HG03175 (cell line): Measurements from ENCODE around the gene DAZAP1.
"Not testable (repeated sequence)": the region's sequence is repeated elsewhere in the genome, so short reads cannot be mapped to it uniquely, and the experiment has no call there.

Experiments used
- ATAC-seq: cut with Tn5 transposase; IDR thresholded peaks from one replicate; pipeline ENCODE4 v1.9.1; 2021; ENCODE audit warnings: mild to moderate bottlenecking, moderate library complexity; ENCODE audit not compliant: unreplicated experiment

DAZAP1 gene

DNA sequence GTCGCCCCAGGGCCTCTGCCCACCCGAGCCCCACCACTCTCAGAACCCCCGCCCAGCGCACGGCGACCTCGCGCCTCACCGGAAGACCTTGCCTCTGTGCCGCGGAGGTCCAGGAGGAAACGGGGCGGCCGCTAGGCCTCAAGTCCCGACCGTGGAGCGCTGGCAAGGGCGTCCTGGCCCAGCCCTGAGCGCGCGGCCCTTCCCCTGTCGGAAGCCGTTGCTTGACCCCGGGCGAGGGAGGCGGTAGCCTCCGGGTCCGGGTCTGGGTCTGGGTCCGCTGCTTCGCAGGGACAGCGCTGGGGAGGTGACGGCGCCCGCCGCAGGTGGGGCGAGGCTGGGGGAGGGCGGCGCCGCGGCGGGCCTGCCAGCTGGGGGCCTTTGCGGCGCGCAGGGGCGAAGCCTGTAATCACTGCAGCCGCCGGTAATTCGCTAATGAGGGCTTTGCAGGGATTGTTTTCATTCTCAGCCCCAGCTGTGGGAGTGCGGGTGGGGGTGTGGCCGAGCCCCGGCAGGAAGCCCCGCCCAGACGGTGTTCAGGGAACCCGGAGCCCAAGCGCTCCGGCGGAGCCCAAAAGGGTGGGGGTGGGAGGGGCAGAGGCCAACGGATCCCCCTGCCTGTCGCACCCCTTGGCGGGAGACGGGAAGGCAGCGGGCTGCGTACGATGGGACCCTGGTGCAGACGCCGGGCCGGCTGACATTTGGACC lies 63.1 kb downstream of the DAZAP1 start:
- no peak for ATAC-seq

- no peak for ATAC-seq
These were observed 63.7 kb downstream of the DAZAP1 start for GRCh38 chr19:1471010-1471514.

- ATAC-seq, result no peak
These were observed 64.3 kb downstream of the DAZAP1 start for GRCh38 chr19:1471515-1472160.

GRCh38 chr19:1472231-1473084 lies 65.1 kb downstream of the DAZAP1 start:
- no peak for ATAC-seq

DNA sequence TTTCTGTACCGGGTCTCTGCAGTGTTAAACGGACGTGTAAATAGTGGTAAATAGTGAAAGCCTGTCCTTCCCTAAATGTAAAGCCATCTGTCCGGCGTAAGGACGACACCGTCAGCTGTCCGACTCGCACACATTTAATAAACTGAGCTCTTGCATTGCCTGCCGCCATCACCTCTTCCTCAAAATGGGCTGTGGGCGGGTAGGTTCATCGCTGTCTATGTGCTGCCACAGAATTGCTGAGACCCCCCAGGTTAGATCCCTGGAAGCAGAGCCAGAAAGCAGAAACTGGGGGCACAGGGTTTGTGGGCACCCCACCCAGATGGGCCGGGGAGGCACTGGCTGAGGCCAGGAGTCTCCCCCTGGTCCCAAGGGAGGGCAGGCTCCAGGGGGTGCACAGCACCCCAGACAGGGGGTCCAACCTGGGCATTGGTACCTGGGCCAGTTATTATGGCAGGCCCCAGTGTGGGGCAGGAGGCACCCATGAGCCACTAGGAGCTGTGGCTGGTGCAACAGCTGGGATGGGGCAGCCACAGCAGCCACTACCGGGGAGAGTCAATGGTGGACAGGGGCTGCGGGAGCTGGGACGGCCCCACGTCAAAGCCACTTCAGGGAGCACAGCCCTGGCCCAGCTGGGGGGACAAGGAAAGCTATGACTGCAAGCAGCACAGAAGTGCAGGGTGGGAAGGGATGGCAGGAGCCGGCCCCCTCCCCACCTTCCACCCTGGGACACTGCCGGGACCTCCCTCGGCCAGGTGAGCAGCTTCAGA lies 65.9 kb downstream of the DAZAP1 start:
- no peak for ATAC-seq

DNA sequence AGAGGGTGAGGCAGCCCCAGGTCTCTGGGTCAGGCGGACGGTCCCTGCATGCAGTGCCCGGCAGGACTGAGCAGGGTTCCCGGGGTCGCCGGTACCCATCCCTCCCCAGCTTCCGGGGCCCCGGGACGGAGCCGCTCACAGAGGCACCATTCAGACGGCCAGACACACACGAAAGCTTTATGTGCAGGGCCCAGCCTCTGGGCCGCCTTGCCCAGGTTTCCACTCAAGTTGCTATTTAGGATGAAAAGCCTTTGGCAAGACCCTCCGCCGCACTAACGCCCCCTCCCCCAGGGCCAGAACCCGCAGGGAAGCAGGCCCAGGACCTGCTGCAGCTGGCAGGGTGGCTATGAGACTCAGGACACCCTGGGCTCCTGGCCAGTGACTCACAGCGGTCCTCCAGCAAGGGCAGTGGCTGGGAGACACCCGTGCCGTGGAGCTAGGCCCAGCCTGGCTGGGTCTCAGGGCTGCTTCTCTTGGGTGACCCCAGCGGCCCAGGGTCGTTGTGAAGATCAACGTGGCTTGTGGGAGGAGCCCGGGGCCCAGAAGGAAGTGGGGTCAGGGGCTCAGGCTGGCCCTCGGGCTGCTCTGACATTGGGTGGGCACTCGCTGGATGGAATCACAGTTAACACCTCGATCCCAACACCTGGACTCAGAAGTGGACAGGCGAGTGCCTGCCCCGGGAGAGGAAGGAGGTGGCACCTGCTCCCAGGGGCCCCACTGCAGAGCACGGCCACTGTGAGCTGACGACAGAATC lies 66.8 kb downstream of the DAZAP1 start:
- ATAC-seq, result no peak

DNA sequence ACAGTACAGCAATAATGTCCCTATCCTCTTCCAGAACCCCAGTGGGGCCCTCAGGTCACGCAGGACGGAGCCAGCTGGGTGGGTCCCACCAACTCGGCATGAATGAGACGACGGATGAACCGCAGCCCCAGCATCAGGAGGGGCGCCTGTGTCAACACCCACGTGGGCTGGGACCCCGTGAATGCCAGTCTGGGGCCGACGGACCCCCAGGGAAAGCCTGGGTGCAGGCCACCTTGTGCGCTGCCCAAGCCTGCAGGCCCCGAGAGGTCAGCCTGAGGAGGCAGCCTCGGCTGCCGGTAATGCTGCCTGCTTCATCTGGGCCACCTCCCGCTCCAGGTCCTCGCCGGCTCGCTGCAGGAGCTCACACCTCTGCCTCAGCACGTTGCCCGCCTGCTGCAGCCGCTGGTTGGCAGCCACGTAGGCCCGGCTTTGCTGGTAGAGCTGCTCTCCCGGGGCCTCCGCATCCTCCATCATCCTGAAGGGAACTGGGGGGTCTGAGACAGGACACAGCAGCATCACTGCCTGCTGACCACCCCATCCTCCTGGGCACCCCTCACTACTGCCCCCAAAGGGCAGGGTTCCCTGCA lies 67.5 kb downstream of the DAZAP1 start:
- ATAC-seq, result no peak

GRCh38 chr19:1475751-1476437 lies 68.5 kb downstream of the DAZAP1 start:
- ATAC-seq, result no peak

GRCh38 chr19:1477056-1477455 lies 69.7 kb downstream of the DAZAP1 start:
- ATAC-seq, result not testable (repeated sequence)

GRCh38 chr19:1478934-1479707 lies 71.7 kb downstream of the DAZAP1 start, which contains the start of gene C19orf25:
TSS of gene C19orf25 (minus strand) at chr19:1479215. CDS start at chr19:1478903, 312 bp downstream.
- peak; percentile 82 for ATAC-seq

DNA sequence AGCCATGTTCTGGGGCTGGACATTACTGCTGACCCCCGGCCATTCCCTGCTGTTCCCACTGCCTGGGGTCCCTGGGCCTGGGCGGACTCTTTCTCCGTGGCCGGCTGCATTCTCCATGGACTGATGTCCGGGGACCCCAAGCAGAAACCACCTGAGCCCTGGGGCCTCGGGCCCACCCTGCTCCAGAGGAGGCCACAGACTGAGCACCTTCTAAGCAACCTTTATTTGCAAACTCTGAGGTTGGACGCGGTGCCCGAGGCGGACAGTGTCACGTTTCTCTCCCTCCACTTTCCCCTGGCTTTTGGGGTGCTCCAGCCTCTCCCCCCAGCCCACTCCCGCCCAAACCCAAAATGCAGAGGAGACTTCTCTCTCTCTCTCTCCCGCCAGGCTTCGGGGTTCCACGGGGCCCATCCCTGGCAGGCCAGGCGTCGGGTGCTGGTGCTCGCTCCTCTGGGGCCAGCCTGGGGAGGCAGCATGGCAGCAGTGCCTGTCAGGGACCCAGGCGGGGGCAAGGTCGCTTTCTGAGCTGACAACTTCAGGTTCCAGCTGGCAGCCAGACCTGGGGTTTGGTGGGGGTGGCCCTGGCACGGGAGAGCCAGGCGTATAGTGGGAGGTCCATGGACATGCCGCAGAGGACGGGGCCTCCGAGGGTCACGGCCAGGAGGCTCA lies 74.0 kb downstream of the DAZAP1 start:
- no peak for ATAC-seq

DNA sequence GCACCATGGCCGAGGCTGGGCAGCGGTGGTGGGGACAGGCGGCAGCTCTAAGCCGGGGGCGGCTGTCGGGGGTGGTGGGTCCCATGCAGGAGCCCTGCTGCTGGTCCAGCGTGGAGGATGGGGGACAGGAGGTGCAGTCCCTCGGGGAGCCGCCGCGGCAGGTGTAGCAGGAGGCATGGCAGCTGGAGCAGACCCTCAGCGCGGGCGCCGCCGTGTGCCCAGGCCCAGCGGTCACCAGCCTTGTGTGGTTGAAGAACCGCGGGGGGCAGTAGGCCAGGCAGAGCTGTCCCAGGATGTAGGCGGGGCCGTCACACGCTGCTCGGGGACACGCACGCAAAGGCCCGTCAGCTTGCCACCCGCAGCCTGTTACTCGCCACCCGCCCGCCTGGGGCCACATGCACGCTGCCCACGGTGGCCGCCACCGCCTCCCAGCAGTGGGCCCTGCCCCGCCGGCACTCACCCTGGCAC lies 74.5 kb downstream of the DAZAP1 start:
- ATAC-seq, result no peak

GRCh38 chr19:1482361-1483130 lies 75.2 kb downstream of the DAZAP1 start:
- no peak for ATAC-seq

DNA sequence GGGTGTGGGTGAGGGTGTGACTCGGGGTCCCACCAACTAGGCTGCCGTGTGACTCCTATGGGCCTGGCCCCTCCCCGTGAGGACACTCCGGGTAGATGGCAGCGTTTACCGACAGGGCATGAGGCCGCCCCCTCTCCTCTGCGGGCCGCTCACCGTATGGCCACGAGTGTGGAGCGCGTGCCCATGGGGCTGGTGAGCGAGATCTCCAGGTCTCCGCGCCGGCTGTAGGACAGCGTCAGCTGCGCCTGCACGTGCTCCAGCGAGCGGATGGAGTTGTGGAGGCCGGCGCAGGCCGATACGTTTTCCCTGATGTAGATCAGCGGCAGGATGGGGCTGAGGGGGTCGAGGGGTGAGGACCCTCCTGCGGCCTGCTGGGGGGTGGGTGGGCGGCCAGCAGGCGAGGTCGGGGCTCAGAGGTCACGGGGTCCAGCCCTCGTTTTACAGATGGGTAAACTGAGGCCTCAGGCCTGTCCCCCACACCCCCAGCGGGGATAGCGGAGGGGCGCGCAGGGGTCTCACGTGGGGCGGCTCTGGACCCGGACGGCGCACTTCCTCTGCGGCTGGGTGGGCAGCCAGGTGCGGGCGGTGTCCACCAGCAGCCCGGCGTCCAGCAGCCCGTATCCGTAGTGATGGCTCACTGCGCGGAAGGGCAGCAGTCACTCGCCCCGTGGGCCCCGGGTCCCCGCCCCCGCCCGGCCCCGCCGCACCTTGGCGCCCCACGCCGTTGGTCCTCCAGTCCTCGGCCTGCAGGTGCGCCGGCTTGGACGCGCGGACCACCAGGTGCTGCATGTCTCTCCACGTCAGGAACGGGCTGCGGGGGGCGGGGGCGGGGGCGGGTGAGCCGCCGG lies 76.0 kb downstream of the DAZAP1 start:
- no peak for ATAC-seq

- no peak for ATAC-seq
These were observed 76.6 kb downstream of the DAZAP1 start for GRCh38 chr19:1483979-1484428.
